ENCODE results near the gene DNAH14.

The DNAH14 gene

GRCh38 chr1:225437710-225438437 is 508.4 kb downstream of the DNAH14 start:
- no peak overlapping the region for H3K27ac ChIP-seq (ENCODE audit: low read depth, low read length)
- H3K27me3 ChIP-seq (ENCODE audit: control insufficient read depth, insufficient read depth, low read length): no peaks in the 10 kb centered on the region
- no peak overlapping the region for H3K4me3 ChIP-seq (ENCODE audit: low read depth, low read length)
- H3K9ac ChIP-seq (ENCODE audit: low read depth, low read length): no peak overlapping the region
- H3K36me3 ChIP-seq (ENCODE audit: control insufficient read depth, insufficient read depth, low read length): no peaks in the 10 kb centered on the region
- no peaks in the 10 kb centered on the region for H3K4me1 ChIP-seq (ENCODE audit: control insufficient read depth, insufficient read depth, low read length)
- no peaks in the 10 kb centered on the region for H3K9me3 ChIP-seq (ENCODE audit: control insufficient read depth, insufficient read depth, low read length)

- Histone ChIP-seq H3K9me3 (ENCODE audit: control insufficient read depth, insufficient read depth, low read length) (no peaks in the 10 kb centered on the region), H3K27ac (ENCODE audit: low read depth, low read length) (no peak overlapping the region), H3K9ac (ENCODE audit: low read depth, low read length) (no peak overlapping the region), H3K27me3 (ENCODE audit: control insufficient read depth, insufficient read depth, low read length) (no peaks in the 10 kb centered on the region), H3K4me1 (ENCODE audit: control insufficient read depth, insufficient read depth, low read length) (peaks cover under 1% of the 10 kb centered on the region; the same call in 1 of the 2 replicates), H3K36me3 (ENCODE audit: control insufficient read depth, insufficient read depth, low read length) (no peaks in the 10 kb centered on the region), H3K4me3 (ENCODE audit: low read depth, low read length) (no peak overlapping the region)
These were observed 511.1 kb downstream of the DNAH14 start for GRCh38 chr1:225440380-225441221.

DNA sequence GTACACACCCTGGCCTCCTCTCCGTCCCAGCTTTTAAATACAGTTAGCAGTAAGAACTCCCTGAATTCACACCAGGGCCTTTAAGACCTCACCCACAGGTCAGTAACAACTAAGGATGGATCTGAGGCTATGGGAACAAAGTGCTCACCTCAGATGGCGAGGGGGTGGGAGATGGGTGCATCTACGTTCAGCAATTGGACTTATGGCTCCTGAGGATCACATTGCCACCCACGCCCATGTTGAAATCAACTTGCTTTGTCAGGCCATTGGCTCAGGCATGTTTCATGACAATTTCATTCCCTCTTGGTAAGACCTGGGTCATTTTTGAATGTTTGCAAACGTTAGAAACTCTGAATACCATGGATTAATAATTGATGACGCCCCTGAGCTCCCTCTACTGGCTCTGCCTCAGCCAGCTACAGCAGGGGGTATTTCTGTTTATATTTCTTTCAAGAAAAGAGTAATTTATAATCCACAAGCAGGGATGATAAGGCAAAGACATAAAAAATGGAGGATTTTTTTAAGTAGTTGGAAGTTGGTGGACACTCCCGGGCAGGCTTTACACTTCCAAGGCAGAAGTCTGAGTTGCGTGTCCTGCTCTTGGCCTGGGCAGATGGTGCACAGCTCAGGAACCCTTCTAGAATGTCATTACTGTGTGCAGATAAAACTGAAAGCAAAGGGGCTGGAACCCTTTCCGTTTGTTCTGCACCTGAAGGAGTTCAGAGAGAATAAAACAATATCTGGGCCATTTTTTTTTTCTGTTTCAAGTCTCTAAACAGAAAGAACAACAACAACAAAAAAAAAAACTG is 512.0 kb downstream of the DNAH14 start:
- Histone ChIP-seq H3K27me3 (ENCODE audit: control insufficient read depth, insufficient read depth, low read length) (no peaks in the 10 kb centered on the region), H3K27ac (ENCODE audit: low read depth, low read length) (no peak overlapping the region), H3K36me3 (ENCODE audit: control insufficient read depth, insufficient read depth, low read length) (no peaks in the 10 kb centered on the region), H3K4me1 (ENCODE audit: control insufficient read depth, insufficient read depth, low read length) (peaks cover 10% of the 10 kb centered on the region), H3K4me3 (ENCODE audit: low read depth, low read length) (no peak overlapping the region), H3K9ac (ENCODE audit: low read depth, low read length) (no peak overlapping the region), H3K9me3 (ENCODE audit: control insufficient read depth, insufficient read depth, low read length) (no peaks in the 10 kb centered on the region)

DNA sequence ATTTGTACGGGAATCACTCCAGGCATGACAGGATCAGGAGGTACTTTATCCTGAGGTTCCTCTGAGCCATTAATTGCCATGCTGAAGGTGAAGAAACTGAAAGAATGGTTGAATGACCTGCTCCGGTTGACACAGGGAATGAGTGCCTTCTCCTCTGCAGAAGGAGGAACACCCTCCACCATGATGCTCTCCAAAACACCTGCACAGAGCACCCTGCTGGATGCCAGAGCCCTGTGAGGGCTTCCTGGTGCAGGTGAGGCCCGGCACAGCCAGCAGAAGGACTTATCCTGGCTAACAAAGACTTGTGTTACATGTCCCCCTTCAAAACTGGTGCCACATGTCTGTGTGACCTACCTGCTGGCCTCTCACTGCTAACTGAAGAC is 512.6 kb downstream of the DNAH14 start:
- Histone ChIP-seq H3K27ac (ENCODE audit: low read depth, low read length) (no peak overlapping the region), H3K9me3 (ENCODE audit: control insufficient read depth, insufficient read depth, low read length) (no peaks in the 10 kb centered on the region), H3K9ac (ENCODE audit: low read depth, low read length) (no peak overlapping the region), H3K4me3 (ENCODE audit: low read depth, low read length) (no peak overlapping the region), H3K27me3 (ENCODE audit: control insufficient read depth, insufficient read depth, low read length) (no peaks in the 10 kb centered on the region), H3K4me1 (ENCODE audit: control insufficient read depth, insufficient read depth, low read length) (peaks cover 16% of the 10 kb centered on the region), H3K36me3 (ENCODE audit: control insufficient read depth, insufficient read depth, low read length) (no peaks in the 10 kb centered on the region)

- H3K27ac ChIP-seq (ENCODE audit: low read depth, low read length): peak overlapping the region; percentile 57
- H3K4me3 ChIP-seq (ENCODE audit: low read depth, low read length): no peak overlapping the region
- H3K27me3 ChIP-seq (ENCODE audit: control insufficient read depth, insufficient read depth, low read length): no peaks in the 10 kb centered on the region
- H3K36me3 ChIP-seq (ENCODE audit: control insufficient read depth, insufficient read depth, low read length): no peaks in the 10 kb centered on the region
- H3K9ac ChIP-seq (ENCODE audit: low read depth, low read length): no peak overlapping the region
- H3K9me3 ChIP-seq (ENCODE audit: control insufficient read depth, insufficient read depth, low read length): no peaks in the 10 kb centered on the region
- H3K4me1 ChIP-seq (ENCODE audit: control insufficient read depth, insufficient read depth, low read length): peaks cover 21% of the 10 kb centered on the region
These were observed 516.4 kb downstream of the DNAH14 start for GRCh38 chr1:225445639-225446594.

- no peaks in the 10 kb centered on the region for H3K36me3 ChIP-seq (ENCODE audit: control insufficient read depth, insufficient read depth, low read length)
These were observed 517.1 kb downstream of the DNAH14 start for GRCh38 chr1:225446595-225446960.

GRCh38 chr1:225446981-225447615 is 517.6 kb downstream of the DNAH14 start:
- H3K9ac ChIP-seq (ENCODE audit: low read depth, low read length): no peak overlapping the region
- H3K4me3 ChIP-seq (ENCODE audit: low read depth, low read length): no peak overlapping the region
- peak overlapping the region; percentile 57 for H3K27ac ChIP-seq (ENCODE audit: low read depth, low read length)
- H3K4me1 ChIP-seq (ENCODE audit: control insufficient read depth, insufficient read depth, low read length): peaks cover 21% of the 10 kb centered on the region
- no peaks in the 10 kb centered on the region for H3K36me3 ChIP-seq (ENCODE audit: control insufficient read depth, insufficient read depth, low read length)
- no peaks in the 10 kb centered on the region for H3K27me3 ChIP-seq (ENCODE audit: control insufficient read depth, insufficient read depth, low read length)
- no peaks in the 10 kb centered on the region for H3K9me3 ChIP-seq (ENCODE audit: control insufficient read depth, insufficient read depth, low read length)

More at GRCh38 chr1:225446595-225446960, 517.1 kb downstream of the DNAH14 start:
- no peaks in the 10 kb centered on the region for H3K27me3 ChIP-seq (ENCODE audit: control insufficient read depth, insufficient read depth, low read length)
- peaks cover 21% of the 10 kb centered on the region for H3K4me1 ChIP-seq (ENCODE audit: control insufficient read depth, insufficient read depth, low read length)
- peak overlapping the region; percentile 57 for H3K27ac ChIP-seq (ENCODE audit: low read depth, low read length)
- H3K9ac ChIP-seq (ENCODE audit: low read depth, low read length): no peak overlapping the region
- H3K9me3 ChIP-seq (ENCODE audit: control insufficient read depth, insufficient read depth, low read length): no peaks in the 10 kb centered on the region
- no peak overlapping the region for H3K4me3 ChIP-seq (ENCODE audit: low read depth, low read length)

- no peak overlapping the region for H3K4me3 ChIP-seq (ENCODE audit: low read depth, low read length)
- H3K27me3 ChIP-seq (ENCODE audit: control insufficient read depth, insufficient read depth, low read length): no peaks in the 10 kb centered on the region
- H3K4me1 ChIP-seq (ENCODE audit: control insufficient read depth, insufficient read depth, low read length): peaks cover 21% of the 10 kb centered on the region
- no peak overlapping the region for H3K27ac ChIP-seq (ENCODE audit: low read depth, low read length)
- H3K36me3 ChIP-seq (ENCODE audit: control insufficient read depth, insufficient read depth, low read length): no peaks in the 10 kb centered on the region
- H3K9ac ChIP-seq (ENCODE audit: low read depth, low read length): no peak overlapping the region
- no peaks in the 10 kb centered on the region for H3K9me3 ChIP-seq (ENCODE audit: control insufficient read depth, insufficient read depth, low read length)
These were observed 518.2 kb downstream of the DNAH14 start for GRCh38 chr1:225447650-225448089.

- Histone ChIP-seq H3K36me3 (ENCODE audit: control insufficient read depth, insufficient read depth, low read length) (no peaks in the 10 kb centered on the region), H3K27me3 (ENCODE audit: control insufficient read depth, insufficient read depth, low read length) (no peaks in the 10 kb centered on the region), H3K27ac (ENCODE audit: low read depth, low read length) (no peak overlapping the region), H3K9me3 (ENCODE audit: control insufficient read depth, insufficient read depth, low read length) (no peaks in the 10 kb centered on the region), H3K4me1 (ENCODE audit: control insufficient read depth, insufficient read depth, low read length) (peaks cover 21% of the 10 kb centered on the region), H3K9ac (ENCODE audit: low read depth, low read length) (no peak overlapping the region), H3K4me3 (ENCODE audit: low read depth, low read length) (no peak overlapping the region)
These were observed 518.8 kb downstream of the DNAH14 start for GRCh38 chr1:225448146-225448805.

Measured in HUES48 (cell line).